ENCODE data around the gene MYO15B. TPM values are rescaled to one million over a fixed set of nuclear protein-coding genes. Genes with fewer than 3 reads are reported as not detected.
A peak's percentile ranks its signal among the peaks of the same experiment; 100 is the strongest.

Gene MYO15B
- total and polyA plus RNA-seq, 2 of the 13 experiments (the other 11 are each of a cell fraction or from before 2014, with no cell fraction given): 2.8 to 8.1 TPM

DNA sequence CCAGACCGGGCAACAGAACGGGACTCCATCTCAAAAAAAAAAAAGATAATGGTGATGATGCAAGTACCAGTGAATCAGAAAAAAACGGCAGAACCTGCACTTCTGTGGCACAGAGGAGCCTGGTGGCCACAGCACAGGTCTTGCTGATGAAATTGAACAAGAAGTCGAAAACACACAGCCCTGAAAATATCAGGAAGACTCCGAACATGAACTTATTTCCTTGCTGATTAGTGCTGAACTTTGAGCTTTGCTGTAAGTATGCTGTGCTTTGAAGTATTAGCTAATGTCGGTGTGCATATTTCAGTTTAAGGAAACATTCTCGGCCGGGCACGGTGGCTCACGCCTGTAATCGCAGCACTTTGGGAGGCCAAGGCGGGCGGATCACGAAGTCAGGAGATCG lies 10.9 kb upstream of the MYO15B start (continued):
- no peak for TF ChIP-seq HNF1A (IDR thresholded peaks at IDR 0.05; ENCODE audit: low read depth)
- TF ChIP-seq HNF1A (CRISPR knock-in tag; IDR thresholded peaks at IDR 0.05; ENCODE audit: borderline replicate concordance): no peak; the same call in 1 of the 2 replicates
- TF ChIP-seq CREBL2 (CRISPR knock-in tag; IDR thresholded peaks at IDR 0.05; ENCODE audit: borderline replicate concordance): no peak
- no peak for TF ChIP-seq ZFP90 (CRISPR knock-in tag; IDR thresholded peaks at IDR 0.05; ENCODE audit: borderline replicate concordance)
- no peak for TF ChIP-seq ZNF367 (CRISPR knock-in tag; IDR thresholded peaks at IDR 0.05; ENCODE audit: borderline replicate concordance)
- no peak for TF ChIP-seq IKZF1 (IDR thresholded peaks at IDR 0.05)
- TF ChIP-seq SIN3B (IDR thresholded peaks at IDR 0.05; ENCODE audit: low read length): no peak
- 0 out of 2 replicates have a peak, but pooled peaks have one; percentile 26 for TF ChIP-seq ZFP1 (CRISPR knock-in tag; IDR thresholded peaks at IDR 0.05)
- TF ChIP-seq ZNF230 (CRISPR knock-in tag; IDR thresholded peaks at IDR 0.05): no peak
- no peak for TF ChIP-seq ATF7 (IDR thresholded peaks at IDR 0.05)
- no peak for TF ChIP-seq ATF7 (CRISPR knock-in tag; IDR thresholded peaks at IDR 0.05)
- no peak; a peak in 1 of 4 replicates for TF ChIP-seq HMGXB4 (CRISPR knock-in tag; IDR thresholded peaks at IDR 0.05; ENCODE audit: borderline replicate concordance in 1 of 2, low read depth in 1 of 2)
- no peak for TF ChIP-seq HINFP (CRISPR knock-in tag; IDR thresholded peaks at IDR 0.05; ENCODE audit: low read depth)
- TF ChIP-seq ZNF772 (CRISPR knock-in tag; IDR thresholded peaks at IDR 0.05): no peak
- no peak for TF ChIP-seq FOXK2 (IDR thresholded peaks at IDR 0.05)
- TF ChIP-seq HHEX (CRISPR knock-in tag; IDR thresholded peaks at IDR 0.05): no peak
- TF ChIP-seq KLF11 (CRISPR knock-in tag; IDR thresholded peaks at IDR 0.05): no peak
- no peak for TF ChIP-seq NBN (conservative IDR thresholded peaks at IDR 0.05)
- no peak for TF ChIP-seq RFX3 (CRISPR knock-in tag; IDR thresholded peaks at IDR 0.05)
- TF ChIP-seq, protein P1, sequence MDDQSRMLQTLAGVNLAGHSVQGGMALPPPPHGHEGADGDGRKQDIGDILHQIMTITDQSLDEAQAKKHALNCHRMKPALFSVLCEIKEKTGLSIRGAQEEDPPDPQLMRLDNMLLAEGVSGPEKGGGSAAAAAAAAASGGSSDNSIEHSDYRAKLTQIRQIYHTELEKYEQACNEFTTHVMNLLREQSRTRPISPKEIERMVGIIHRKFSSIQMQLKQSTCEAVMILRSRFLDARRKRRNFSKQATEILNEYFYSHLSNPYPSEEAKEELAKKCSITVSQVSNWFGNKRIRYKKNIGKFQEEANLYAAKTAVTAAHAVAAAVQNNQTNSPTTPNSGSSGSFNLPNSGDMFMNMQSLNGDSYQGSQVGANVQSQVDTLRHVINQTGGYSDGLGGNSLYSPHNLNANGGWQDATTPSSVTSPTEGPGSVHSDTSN (CRISPR knock-in tag; IDR thresholded peaks at IDR 0.05; ENCODE audit: borderline replicate concordance): no peak
- TF ChIP-seq TCF7L2 (IDR thresholded peaks at IDR 0.05; ENCODE audit: low read depth, low read length): no peak
- TF ChIP-seq HIC2 (CRISPR knock-in tag; IDR thresholded peaks at IDR 0.05; ENCODE audit: low read depth): no peak
- TF ChIP-seq NFYB (CRISPR knock-in tag; IDR thresholded peaks at IDR 0.05): no peak

Measured in HepG2 (cell line).